HepG2 (cell line): ENCODE data around the gene CREBBP. TPM values are rescaled to one million over a fixed set of nuclear protein-coding genes. Genes with fewer than 3 reads are reported as not detected.

Experiments used
- CCDC6 ChIP-seq: sonication (generic); formaldehyde crosslinking; IDR thresholded peaks from 2 replicates; pipeline ENCODE4 v1.8.1; 2022; ENCODE audit warnings: mild to moderate bottlenecking, missing genetic modification reagents, moderate library complexity
- FLYWCH1 ChIP-seq: sonication (generic); formaldehyde crosslinking; IDR thresholded peaks from 2 replicates; pipeline ENCODE4 v1.8.1; 2023; ENCODE audit warnings: mild to moderate bottlenecking, missing genetic modification reagents
- IKZF1 ChIP-seq: fragments of 450-650 bp; IDR thresholded peaks from 2 replicates; pipeline ENCODE4 v1.7.1; 2016
- MEF2D ChIP-seq: sonication (generic); formaldehyde crosslinking; IDR thresholded peaks from 2 replicates; pipeline ENCODE4 v1.5.1; 2020; ENCODE audit warnings: mild to moderate bottlenecking, missing genetic modification reagents
- MZF1 ChIP-seq: sonication (generic); formaldehyde crosslinking; IDR thresholded peaks from 2 replicates; pipeline ENCODE4 v1.8.1; 2023; ENCODE audit warnings: mild to moderate bottlenecking, missing genetic modification reagents, borderline replicate concordance
- POLR2G ChIP-seq: fragments of 200-400 bp; formaldehyde crosslinking; IDR thresholded peaks from 2 replicates; pipeline ENCODE4 v1.6.1; 2018; ENCODE audit warnings: mild to moderate bottlenecking, low read depth, low read length, moderate library complexity
- RORA ChIP-seq: sonication (generic); formaldehyde crosslinking; IDR thresholded peaks from 2 replicates; pipeline ENCODE4 v1.5.0; 2020; ENCODE audit warnings: mild to moderate bottlenecking, missing genetic modification reagents, moderate library complexity
- SMC3 ChIP-seq: IDR thresholded peaks from 2 replicates; pipeline ENCODE4 v1.6.1; 2011; ENCODE audit warnings: low read length, improper control_type of control experiment
- SRSF9 ChIP-seq: fragments of 200-400 bp; formaldehyde crosslinking; IDR thresholded peaks from 2 replicates; pipeline ENCODE4 v1.6.1; 2018; ENCODE audit warnings: borderline replicate concordance, mild to moderate bottlenecking, low read depth, low read length; ENCODE audit not compliant: insufficient read depth, poor library complexity, severe bottlenecking
- ZBTB3 ChIP-seq: sonication (generic); formaldehyde crosslinking; IDR thresholded peaks from 2 replicates; pipeline ENCODE4 v1.4.0; 2020; ENCODE audit warnings: low read depth, mild to moderate bottlenecking, moderate library complexity, missing genetic modification reagents, borderline replicate concordance
- ZBTB7B ChIP-seq: sonication (generic); formaldehyde crosslinking; IDR thresholded peaks from 2 replicates; pipeline ENCODE4 v1.4.0; 2020; ENCODE audit warnings: missing genetic modification reagents
- ZNF12 ChIP-seq: sonication (generic); formaldehyde crosslinking; IDR thresholded peaks from 2 replicates; pipeline ENCODE4 v1.5.0; 2020; ENCODE audit warnings: missing genetic modification reagents
- ZNF205 ChIP-seq: IDR thresholded peaks from 2 replicates; pipeline ENCODE4 v1.6.1; 2018; ENCODE audit warnings: missing biosample characterization, missing genetic modification reagents
- ZNF235 ChIP-seq: sonication (generic); formaldehyde crosslinking; IDR thresholded peaks from 2 replicates; pipeline ENCODE4 v1.8.1; 2023; ENCODE audit warnings: mild to moderate bottlenecking, missing genetic modification reagents, borderline replicate concordance
- ZNF296 ChIP-seq: sonication (generic); formaldehyde crosslinking; conservative IDR thresholded peaks from 2 replicates; pipeline ENCODE4 v1.5.0; 2020; ENCODE audit warnings: mild to moderate bottlenecking, missing genetic modification reagents
- ZNF326 ChIP-seq: sonication (generic); formaldehyde crosslinking; IDR thresholded peaks from 2 replicates; pipeline ENCODE4 v1.4.0; 2020; ENCODE audit warnings: missing genetic modification reagents, borderline replicate concordance
- ZNF724P ChIP-seq: sonication (generic); formaldehyde crosslinking; IDR thresholded peaks from 2 replicates; pipeline ENCODE4 v1.8.0; 2022; ENCODE audit warnings: missing genetic modification reagents, borderline replicate concordance
- ZSCAN30 ChIP-seq: sonication (generic); formaldehyde crosslinking; IDR thresholded peaks from 2 replicates; pipeline ENCODE4 v1.5.0; 2020; ENCODE audit warnings: mild to moderate bottlenecking, missing genetic modification reagents
- polyA plus RNA-seq, 8 experiments: library from polyadenylated mRNA; depleted of rRNA in 3 of 8; stranded (reverse) in 7 of 8; unstranded in 1 of 8; fragments of >200 nt; fragmentation: Illumina TruSeq in 4 of 8; extraction: Trizol in 4 of 8; gene quantifications; 2 replicates each; pipeline versions ENCODE4 v1.2.1 to v1.2.3, GENCODE V29; 2011 to 2016; ENCODE audit warnings: low read depth in 4 of 8, missing spikeins in 1 of 8, mixed read lengths in 1 of 8; ENCODE audit not compliant: insufficient read depth in 1 of 8
- total RNA-seq, 5 experiments: library from RNA; depleted of rRNA; stranded (reverse); fragments of >200 nt; fragmentation: Illumina TruSeq; extraction: Trizol; gene quantifications; 2 replicates each; pipeline ENCODE4 v1.2.3, GENCODE V29; 2016; ENCODE audit warnings: low read depth in 1 of 5
- TF ChIP-seq, protein P1 (sequence below): sonication (generic); formaldehyde crosslinking; IDR thresholded peaks from 2 replicates; pipeline ENCODE4 v1.4.0; 2020; ENCODE audit warnings: low read depth, missing genetic modification reagents
- TF ChIP-seq, protein P2 (sequence below): sonication (generic); formaldehyde crosslinking; IDR thresholded peaks from 2 replicates; pipeline ENCODE4 v1.8.1; 2023; ENCODE audit warnings: mild to moderate bottlenecking, missing genetic modification reagents
- TF ChIP-seq, protein P3 (sequence below): sonication (generic); formaldehyde crosslinking; IDR thresholded peaks from 2 replicates; pipeline ENCODE4 v1.8.1; 2023; ENCODE audit warnings: missing genetic modification reagents, inconsistent platforms, borderline replicate concordance

CREBBP gene
- total and polyA plus RNA-seq, 2 of the 13 experiments (the other 11 are each of a cell fraction or from before 2014, with no cell fraction given), result 5.3 to 10.4 TPM

DNA sequence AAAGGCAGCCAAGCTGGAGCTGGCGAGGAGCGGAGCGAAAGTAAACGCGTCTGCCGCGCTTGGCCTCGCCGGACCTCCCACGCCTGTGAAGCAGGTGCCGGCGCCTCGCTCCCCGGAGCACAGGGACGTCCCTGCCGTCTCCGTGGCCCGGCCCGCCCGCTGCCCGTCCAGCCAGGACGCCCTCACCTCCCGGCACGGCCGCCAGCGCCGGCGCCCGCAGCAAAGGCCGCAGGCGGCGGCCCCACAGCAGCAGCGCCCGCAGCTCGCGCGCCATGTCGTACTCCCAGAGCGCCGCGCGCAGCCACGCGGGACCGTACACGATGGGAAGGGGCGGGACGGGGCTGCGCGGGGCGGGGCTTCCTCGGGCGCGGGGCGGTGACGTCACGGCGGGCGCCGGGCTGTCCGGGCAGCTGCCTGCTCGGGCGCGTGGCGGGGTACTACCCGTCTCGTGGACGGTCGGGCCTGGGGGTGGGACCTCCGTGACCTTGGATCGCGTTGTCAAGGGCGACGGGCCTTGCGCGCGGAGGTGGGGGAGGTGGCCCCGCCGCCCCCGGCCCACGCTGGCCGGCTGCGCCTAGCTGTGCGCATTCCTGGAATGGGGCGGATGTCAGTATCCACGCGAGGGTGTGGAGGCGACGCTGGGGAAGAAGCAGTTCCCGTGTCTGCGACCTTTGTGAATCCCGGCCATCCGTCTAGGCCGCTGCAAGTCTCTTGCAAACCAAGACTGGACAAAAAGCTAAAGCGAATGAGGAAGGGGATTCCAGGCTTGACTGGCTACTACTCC, 163.1 kb downstream of the CREBBP start, which contains the start of gene TRAP1 (continued):
- TF ChIP-seq, protein P1, sequence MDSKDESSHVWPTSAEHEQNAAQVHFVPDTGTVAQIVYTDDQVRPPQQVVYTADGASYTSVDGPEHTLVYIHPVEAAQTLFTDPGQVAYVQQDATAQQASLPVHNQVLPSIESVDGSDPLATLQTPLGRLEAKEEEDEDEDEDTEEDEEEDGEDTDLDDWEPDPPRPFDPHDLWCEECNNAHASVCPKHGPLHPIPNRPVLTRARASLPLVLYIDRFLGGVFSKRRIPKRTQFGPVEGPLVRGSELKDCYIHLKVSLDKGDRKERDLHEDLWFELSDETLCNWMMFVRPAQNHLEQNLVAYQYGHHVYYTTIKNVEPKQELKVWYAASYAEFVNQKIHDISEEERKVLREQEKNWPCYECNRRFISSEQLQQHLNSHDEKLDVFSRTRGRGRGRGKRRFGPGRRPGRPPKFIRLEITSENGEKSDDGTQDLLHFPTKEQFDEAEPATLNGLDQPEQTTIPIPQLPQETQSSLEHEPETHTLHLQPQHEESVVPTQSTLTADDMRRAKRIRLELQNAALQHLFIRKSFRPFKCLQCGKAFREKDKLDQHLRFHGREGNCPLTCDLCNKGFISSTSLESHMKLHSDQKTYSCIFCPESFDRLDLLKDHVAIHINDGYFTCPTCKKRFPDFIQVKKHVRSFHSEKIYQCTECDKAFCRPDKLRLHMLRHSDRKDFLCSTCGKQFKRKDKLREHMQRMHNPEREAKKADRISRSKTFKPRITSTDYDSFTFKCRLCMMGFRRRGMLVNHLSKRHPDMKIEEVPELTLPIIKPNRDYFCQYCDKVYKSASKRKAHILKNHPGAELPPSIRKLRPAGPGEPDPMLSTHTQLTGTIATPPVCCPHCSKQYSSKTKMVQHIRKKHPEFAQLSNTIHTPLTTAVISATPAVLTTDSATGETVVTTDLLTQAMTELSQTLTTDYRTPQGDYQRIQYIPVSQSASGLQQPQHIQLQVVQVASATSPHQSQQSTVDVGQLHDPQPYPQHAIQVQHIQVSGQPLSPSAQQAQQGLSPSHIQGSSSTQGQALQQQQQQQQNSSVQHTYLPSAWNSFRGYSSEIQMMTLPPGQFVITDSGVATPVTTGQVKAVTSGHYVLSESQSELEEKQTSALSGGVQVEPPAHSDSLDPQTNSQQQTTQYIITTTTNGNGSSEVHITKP (CRISPR knock-in tag), result no peak
- TF ChIP-seq SRSF9 (no peak), ZBTB7B (CRISPR knock-in tag) (no peak; the same call in 1 of the 2 replicates), MEF2D (CRISPR knock-in tag) (no peak), SMC3 (no peak), ZNF205 (CRISPR knock-in tag) (0 out of 2 replicates have a peak, but pooled peaks have one; percentile 20), ZNF235 (CRISPR knock-in tag) (peak; percentile 31; the same call in 1 of the 2 replicates), ZBTB3 (CRISPR knock-in tag) (no peak), POLR2G (peak; percentile 82), MZF1 (CRISPR knock-in tag) (no peak), ZSCAN30 (CRISPR knock-in tag) (no peak), ZNF326 (CRISPR knock-in tag) (no peak), FLYWCH1 (no peak), CCDC6 (peak; percentile 94; the same call in 1 of the 2 replicates), ZNF12 (CRISPR knock-in tag) (0 out of 2 replicates have a peak, but pooled peaks have one; percentile 16), ZNF296 (no peak), IKZF1 (no peak), ZNF724P (CRISPR knock-in tag) (no peak), RORA (CRISPR knock-in tag) (no peak)
- TF ChIP-seq, protein P2, sequence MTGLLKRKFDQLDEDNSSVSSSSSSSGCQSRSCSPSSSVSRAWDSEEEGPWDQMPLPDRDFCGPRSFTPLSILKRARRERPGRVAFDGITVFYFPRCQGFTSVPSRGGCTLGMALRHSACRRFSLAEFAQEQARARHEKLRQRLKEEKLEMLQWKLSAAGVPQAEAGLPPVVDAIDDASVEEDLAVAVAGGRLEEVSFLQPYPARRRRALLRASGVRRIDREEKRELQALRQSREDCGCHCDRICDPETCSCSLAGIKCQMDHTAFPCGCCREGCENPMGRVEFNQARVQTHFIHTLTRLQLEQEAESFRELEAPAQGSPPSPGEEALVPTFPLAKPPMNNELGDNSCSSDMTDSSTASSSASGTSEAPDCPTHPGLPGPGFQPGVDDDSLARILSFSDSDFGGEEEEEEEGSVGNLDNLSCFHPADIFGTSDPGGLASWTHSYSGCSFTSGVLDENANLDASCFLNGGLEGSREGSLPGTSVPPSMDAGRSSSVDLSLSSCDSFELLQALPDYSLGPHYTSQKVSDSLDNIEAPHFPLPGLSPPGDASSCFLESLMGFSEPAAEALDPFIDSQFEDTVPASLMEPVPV (CRISPR knock-in tag), result no peak
- TF ChIP-seq, protein P3, sequence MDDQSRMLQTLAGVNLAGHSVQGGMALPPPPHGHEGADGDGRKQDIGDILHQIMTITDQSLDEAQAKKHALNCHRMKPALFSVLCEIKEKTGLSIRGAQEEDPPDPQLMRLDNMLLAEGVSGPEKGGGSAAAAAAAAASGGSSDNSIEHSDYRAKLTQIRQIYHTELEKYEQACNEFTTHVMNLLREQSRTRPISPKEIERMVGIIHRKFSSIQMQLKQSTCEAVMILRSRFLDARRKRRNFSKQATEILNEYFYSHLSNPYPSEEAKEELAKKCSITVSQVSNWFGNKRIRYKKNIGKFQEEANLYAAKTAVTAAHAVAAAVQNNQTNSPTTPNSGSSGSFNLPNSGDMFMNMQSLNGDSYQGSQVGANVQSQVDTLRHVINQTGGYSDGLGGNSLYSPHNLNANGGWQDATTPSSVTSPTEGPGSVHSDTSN (CRISPR knock-in tag), result no peak
